ENCODE results near the gene KATNBL1.
"Not testable (repeated sequence)": the region's sequence is repeated elsewhere in the genome, so short reads cannot be mapped to it uniquely, and the experiment has no call there.

GRCh38 chr15:34121786-34122185, 88.1 kb downstream of the KATNBL1 start:
- TF ChIP-seq CTCF (IDR thresholded peaks at IDR 0.05); ZFX (IDR thresholded peaks at IDR 0.05; ENCODE audit: borderline replicate concordance): not testable (repeated sequence)
